ENCODE measurements around the gene SORCS2.

The SORCS2 gene

GRCh38 chr4:7354927-7355326, 162.6 kb downstream of the SORCS2 start:
- WGBS (ENCODE audit: insufficient coverage), result no CpG with 5 or more reads among the region's 5 CpGs
- ChIA-PET POLR2A (interaction anchor here (0.8 kb wide), 1 partner anchor 122 kb away, joined by 4 read pairs; no protein-coding TSS in a partner anchor), CTCF (interaction anchor here (0.7 kb wide), 1 partner anchor 413 kb away, joined by 3 read pairs; no protein-coding TSS in a partner anchor)
- H3K9me3 ChIP-seq (ENCODE audit: control extremely low read depth in 1 of 5, control insufficient read depth in 4 of 5, insufficient read depth in 2 of 5, low read depth in 1 of 5, low read length in 4 of 5), result no peaks in the 10 kb centered on the region
- no peak for DNase-seq
- no peaks in the 10 kb centered on the region for H3K36me3 ChIP-seq (ENCODE audit: control insufficient read depth in 4 of 4, insufficient read depth in 4 of 4, low read length in 3 of 4)
- H3K4me1 ChIP-seq (ENCODE audit: control extremely low read depth in 1 of 4, control insufficient read depth in 4 of 4, insufficient read depth in 4 of 4, low read length in 3 of 4), result no peaks in the 10 kb centered on the region
- H3K27ac ChIP-seq (ENCODE audit: insufficient read depth in 1 of 2, low read depth in 1 of 2, low read length in 2 of 2, poor library complexity in 1 of 2, severe bottlenecking in 2 of 2), result no peak overlapping the region
- H3K27me3 ChIP-seq (replicated peaks in 2 of 5; ENCODE audit: control insufficient read depth in 4 of 5, insufficient read depth in 5 of 5, low read length in 4 of 5), result peaks cover 0 to 20% (median 2%) of the 10 kb centered on the region in 5 experiments
- no peak overlapping the region for H3K4me3 ChIP-seq (ENCODE audit: control insufficient read depth in 1 of 7, extremely low read depth in 1 of 7, insufficient read depth in 4 of 7, low read depth in 2 of 7, low read length in 6 of 7)

- Histone ChIP-seq H3K4me3 (ENCODE audit: control insufficient read depth in 1 of 7, extremely low read depth in 1 of 7, insufficient read depth in 4 of 7, low read depth in 2 of 7, low read length in 6 of 7) (no peak overlapping the region), H3K36me3 (ENCODE audit: control insufficient read depth in 4 of 4, insufficient read depth in 4 of 4, low read length in 3 of 4) (no peaks in the 10 kb centered on the region), H3K9me3 (ENCODE audit: control extremely low read depth in 1 of 5, control insufficient read depth in 4 of 5, insufficient read depth in 2 of 5, low read depth in 1 of 5, low read length in 4 of 5) (no peaks in the 10 kb centered on the region), H3K27me3 (replicated peaks in 2 of 5; ENCODE audit: control insufficient read depth in 4 of 5, insufficient read depth in 5 of 5, low read length in 4 of 5) (peaks cover 0 to 25% (median 2%) of the 10 kb centered on the region in 5 experiments), H3K4me1 (ENCODE audit: control extremely low read depth in 1 of 4, control insufficient read depth in 4 of 4, insufficient read depth in 4 of 4, low read length in 3 of 4) (no peaks in the 10 kb centered on the region), H3K27ac (ENCODE audit: insufficient read depth in 1 of 2, low read depth in 1 of 2, low read length in 2 of 2, poor library complexity in 1 of 2, severe bottlenecking in 2 of 2) (no peak overlapping the region)
- DNase-seq, result no peak
- WGBS (ENCODE audit: insufficient coverage), result 84% methylated on average over 3 of the region's 3 CpGs
- ChIA-PET POLR2A (no interaction called here), CTCF (no interaction called here)
Observed at GRCh38 chr4:7355795-7356194, 163.5 kb downstream of the SORCS2 start.

GRCh38 chr4:7356667-7357310, 164.5 kb downstream of the SORCS2 start:
- Histone ChIP-seq H3K27ac (ENCODE audit: insufficient read depth in 1 of 2, low read depth in 1 of 2, low read length in 2 of 2, poor library complexity in 1 of 2, severe bottlenecking in 2 of 2) (no peak overlapping the region), H3K4me1 (ENCODE audit: control extremely low read depth in 1 of 4, control insufficient read depth in 4 of 4, insufficient read depth in 4 of 4, low read length in 3 of 4) (no peaks in the 10 kb centered on the region), H3K9me3 (ENCODE audit: control extremely low read depth in 1 of 5, control insufficient read depth in 4 of 5, insufficient read depth in 2 of 5, low read depth in 1 of 5, low read length in 4 of 5) (no peaks in the 10 kb centered on the region), H3K36me3 (ENCODE audit: control insufficient read depth in 4 of 4, insufficient read depth in 4 of 4, low read length in 3 of 4) (no peaks in the 10 kb centered on the region), H3K4me3 (ENCODE audit: control insufficient read depth in 1 of 7, extremely low read depth in 1 of 7, insufficient read depth in 4 of 7, low read depth in 2 of 7, low read length in 6 of 7) (no peak overlapping the region), H3K27me3 (replicated peaks in 2 of 5; ENCODE audit: control insufficient read depth in 4 of 5, insufficient read depth in 5 of 5, low read length in 4 of 5) (peaks cover 0 to 23% (median 5%) of the 10 kb centered on the region in 5 experiments)
- ChIA-PET POLR2A (no interaction called here), CTCF (no interaction called here)
- WGBS (ENCODE audit: insufficient coverage), result 82% methylated on average over 11 of the region's 12 CpGs
- no peak for DNase-seq

- DNase-seq, result no peak
- CTCF ChIA-PET, result no interaction called here
- 94% methylated on average over 7 of the region's 9 CpGs for WGBS (ENCODE audit: insufficient coverage)
- peaks cover 0 to 23% (median 5%) of the 10 kb centered on the region in 5 experiments for H3K27me3 ChIP-seq (replicated peaks in 2 of 5; ENCODE audit: control insufficient read depth in 4 of 5, insufficient read depth in 5 of 5, low read length in 4 of 5)
- no peaks in the 10 kb centered on the region for H3K4me1 ChIP-seq (ENCODE audit: control extremely low read depth in 1 of 4, control insufficient read depth in 4 of 4, insufficient read depth in 4 of 4, low read length in 3 of 4)
- no peaks in the 10 kb centered on the region for H3K36me3 ChIP-seq (ENCODE audit: control insufficient read depth in 4 of 4, insufficient read depth in 4 of 4, low read length in 3 of 4)
- H3K9me3 ChIP-seq (ENCODE audit: control extremely low read depth in 1 of 5, control insufficient read depth in 4 of 5, insufficient read depth in 2 of 5, low read depth in 1 of 5, low read length in 4 of 5), result no peaks in the 10 kb centered on the region
- POLR2A ChIA-PET, result no interaction called here
- H3K4me3 ChIP-seq (ENCODE audit: control insufficient read depth in 1 of 7, extremely low read depth in 1 of 7, insufficient read depth in 4 of 7, low read depth in 2 of 7, low read length in 6 of 7), result no peak overlapping the region
- no peak overlapping the region for H3K27ac ChIP-seq (ENCODE audit: insufficient read depth in 1 of 2, low read depth in 1 of 2, low read length in 2 of 2, poor library complexity in 1 of 2, severe bottlenecking in 2 of 2)
Observed at GRCh38 chr4:7357323-7357722, 165.0 kb downstream of the SORCS2 start.

- Histone ChIP-seq H3K4me3 (ENCODE audit: control insufficient read depth in 1 of 7, extremely low read depth in 1 of 7, insufficient read depth in 4 of 7, low read depth in 2 of 7, low read length in 6 of 7) (no peak overlapping the region), H3K27me3 (replicated peaks in 2 of 5; ENCODE audit: control insufficient read depth in 4 of 5, insufficient read depth in 5 of 5, low read length in 4 of 5) (peaks cover 0 to 23% (median 5%) of the 10 kb centered on the region in 5 experiments), H3K4me1 (ENCODE audit: control extremely low read depth in 1 of 4, control insufficient read depth in 4 of 4, insufficient read depth in 4 of 4, low read length in 3 of 4) (no peaks in the 10 kb centered on the region), H3K9me3 (ENCODE audit: control extremely low read depth in 1 of 5, control insufficient read depth in 4 of 5, insufficient read depth in 2 of 5, low read depth in 1 of 5, low read length in 4 of 5) (no peaks in the 10 kb centered on the region), H3K27ac (ENCODE audit: insufficient read depth in 1 of 2, low read depth in 1 of 2, low read length in 2 of 2, poor library complexity in 1 of 2, severe bottlenecking in 2 of 2) (no peak overlapping the region), H3K36me3 (ENCODE audit: control insufficient read depth in 4 of 4, insufficient read depth in 4 of 4, low read length in 3 of 4) (no peaks in the 10 kb centered on the region)
- ChIA-PET CTCF (interaction anchor here (1.1 kb wide), 1 partner anchor 15 kb away, joined by 3 read pairs; no protein-coding TSS in a partner anchor), POLR2A (no interaction called here)
- DNase-seq, result no peak
- 96% methylated on average over 8 of the region's 11 CpGs for WGBS (ENCODE audit: insufficient coverage)
Observed at GRCh38 chr4:7358100-7358735, 165.9 kb downstream of the SORCS2 start.

- ChIA-PET CTCF (interaction anchor here (1.1 kb wide), 1 partner anchor 16 kb away, joined by 3 read pairs; no protein-coding TSS in a partner anchor), POLR2A (no interaction called here)
- DNase-seq, result no peak
Observed at GRCh38 chr4:7359400-7360062, 167.2 kb downstream of the SORCS2 start.

GRCh38 chr4:7360806-7361205, 168.5 kb downstream of the SORCS2 start:
- ChIA-PET CTCF (no interaction called here), POLR2A (no interaction called here)
- WGBS (ENCODE audit: insufficient coverage), result 75% methylated on average over 5 of the region's 8 CpGs
- Histone ChIP-seq H3K27me3 (replicated peaks in 2 of 5; ENCODE audit: control insufficient read depth in 4 of 5, insufficient read depth in 5 of 5, low read length in 4 of 5) (peaks cover 0 to 31% (median 7%) of the 10 kb centered on the region in 5 experiments), H3K27ac (ENCODE audit: insufficient read depth in 1 of 2, low read depth in 1 of 2, low read length in 2 of 2, poor library complexity in 1 of 2, severe bottlenecking in 2 of 2) (no peak overlapping the region), H3K4me3 (ENCODE audit: control insufficient read depth in 1 of 7, extremely low read depth in 1 of 7, insufficient read depth in 4 of 7, low read depth in 2 of 7, low read length in 6 of 7) (no peak overlapping the region), H3K4me1 (ENCODE audit: control extremely low read depth in 1 of 4, control insufficient read depth in 4 of 4, insufficient read depth in 4 of 4, low read length in 3 of 4) (no peaks in the 10 kb centered on the region), H3K36me3 (ENCODE audit: control insufficient read depth in 4 of 4, insufficient read depth in 4 of 4, low read length in 3 of 4) (no peaks in the 10 kb centered on the region), H3K9me3 (ENCODE audit: control extremely low read depth in 1 of 5, control insufficient read depth in 4 of 5, insufficient read depth in 2 of 5, low read depth in 1 of 5, low read length in 4 of 5) (no peaks in the 10 kb centered on the region)
- no peak for DNase-seq

More at GRCh38 chr4:7359400-7360062, 167.2 kb downstream of the SORCS2 start:
- H3K27me3 ChIP-seq (replicated peaks in 2 of 5; ENCODE audit: control insufficient read depth in 4 of 5, insufficient read depth in 5 of 5, low read length in 4 of 5), result peaks cover 0 to 22% (median 5%) of the 10 kb centered on the region in 5 experiments
- WGBS (ENCODE audit: insufficient coverage), result 85% methylated on average over 10 of the region's 13 CpGs
- H3K9me3 ChIP-seq (ENCODE audit: control extremely low read depth in 1 of 5, control insufficient read depth in 4 of 5, insufficient read depth in 2 of 5, low read depth in 1 of 5, low read length in 4 of 5), result no peaks in the 10 kb centered on the region
- H3K27ac ChIP-seq (ENCODE audit: insufficient read depth in 1 of 2, low read depth in 1 of 2, low read length in 2 of 2, poor library complexity in 1 of 2, severe bottlenecking in 2 of 2), result no peak overlapping the region
- H3K36me3 ChIP-seq (ENCODE audit: control insufficient read depth in 4 of 4, insufficient read depth in 4 of 4, low read length in 3 of 4), result no peaks in the 10 kb centered on the region
- H3K4me1 ChIP-seq (ENCODE audit: control extremely low read depth in 1 of 4, control insufficient read depth in 4 of 4, insufficient read depth in 4 of 4, low read length in 3 of 4), result no peaks in the 10 kb centered on the region
- H3K4me3 ChIP-seq (ENCODE audit: control insufficient read depth in 1 of 7, extremely low read depth in 1 of 7, insufficient read depth in 4 of 7, low read depth in 2 of 7, low read length in 6 of 7), result no peak overlapping the region

Data from common myeloid progenitor, CD34-positive (primary cell).